H1 (cell line): ENCODE results near the gene ITGB8. TPM values are rescaled to one million over a fixed set of nuclear protein-coding genes. Genes with fewer than 3 reads are reported as not detected.

Experiments
- CTCF ChIA-PET: fragments of 300-600 bp; sonication (Branson Sonifier 250); formaldehyde crosslinking; loops from one replicate; lab custom pipeline; 2021; ENCODE audit not compliant: partially characterized antibody; lab: Charles Lee
- POLR2A ChIA-PET: fragments of 300-600 bp; sonication (Branson Sonifier 250); formaldehyde crosslinking; loops from one replicate; lab custom pipeline; 2021; ENCODE audit warnings: inconsistent platforms; ENCODE audit not compliant: partially characterized antibody; lab: Charles Lee
- DNase-seq, 2 experiments: peaks; one replicate each; pipeline versions ENCODE4 v3.0.0 to v3.0.0-alpha.2; 2010 to 2022; ENCODE audit warnings: low spot score in 2 of 2, low read depth in 1 of 2, mixed read lengths in 1 of 2
- FAIRE-seq: peaks from 2 replicates; lab custom pipeline; 2011; peaks lifted over from hg19 to GRCh38; lab: Jason Lieb, UNC
- H2AFZ ChIP-seq: 2 replicates; pipeline ENCODE4 v1.8.1; 2012; ENCODE audit warnings: low read length, inconsistent platforms
- H2AK5ac ChIP-seq: 2 replicates; pipeline ENCODE4 v1.6.1; 2013; ENCODE audit warnings: low read depth, low read length
- H2BK120ac ChIP-seq: replicated peaks from 2 replicates; pipeline ENCODE3; 2013; ENCODE audit warnings: low read depth, low read length, inconsistent platforms
- H2BK12ac ChIP-seq: 2 replicates; pipeline ENCODE4 v1.6.1; 2013; ENCODE audit warnings: low read depth, low read length
- H2BK15ac ChIP-seq: 2 replicates; pipeline ENCODE4 v1.6.1; 2013; ENCODE audit warnings: low read length
- H2BK20ac ChIP-seq: 2 replicates; pipeline ENCODE4 v1.6.1; 2013; ENCODE audit warnings: low read length
- H2BK5ac ChIP-seq: 2 replicates; pipeline ENCODE4 v1.6.1; 2013; ENCODE audit warnings: low read depth, low read length
- H3K14ac ChIP-seq: 2 replicates; pipeline ENCODE4 v1.6.1; 2013; ENCODE audit warnings: inconsistent platforms; ENCODE audit not compliant: insufficient read length
- H3K18ac ChIP-seq: 2 replicates; pipeline ENCODE4 v1.6.1; 2013; ENCODE audit warnings: low read length; ENCODE audit errors: extremely low read depth
- H3K23ac ChIP-seq: 2 replicates; pipeline ENCODE4 v1.6.1; 2013; ENCODE audit warnings: inconsistent platforms; ENCODE audit not compliant: insufficient read length
- H3K23me2 ChIP-seq: 2 replicates; pipeline ENCODE4 v1.6.1; 2013; ENCODE audit warnings: low read depth, low read length
- H3K27ac ChIP-seq: 2 replicates; pipeline ENCODE4 v1.6.1; 2011; ENCODE audit warnings: low read depth, low read length, inconsistent platforms
- H3K27me3 ChIP-seq, 4 experiments: replicated peaks in 1 of 4; 1 replicate in 1 of 4; 2 replicates in 3 of 4; pipeline versions ENCODE4 v1.6.1 to v1.8.1; 2011 to 2013; ENCODE audit warnings: low read length in 3 of 4, mild to moderate bottlenecking in 3 of 4, inconsistent platforms in 2 of 4, mixed read lengths in 2 of 4, moderate library complexity in 1 of 4; ENCODE audit not compliant: control insufficient read depth in 3 of 4, insufficient read depth in 3 of 4; ENCODE audit errors: extremely low read depth in 1 of 4
- H3K36me3 ChIP-seq, 4 experiments: 2 replicates each; pipeline versions ENCODE4 v1.6.1 to v1.8.1; 2011 to 2013; ENCODE audit warnings: mild to moderate bottlenecking in 4 of 4, low read length in 3 of 4, moderate library complexity in 2 of 4, control low read depth in 1 of 4, inconsistent platforms in 1 of 4; ENCODE audit not compliant: insufficient read depth in 4 of 4, control insufficient read depth in 2 of 4
- H3K4ac ChIP-seq: replicated peaks from 2 replicates; pipeline ENCODE3; 2013; ENCODE audit warnings: low read length, low read depth, mixed read lengths, inconsistent platforms; ENCODE audit not compliant: insufficient read length
- H3K4me1 ChIP-seq, 4 experiments: replicated peaks in 1 of 4; 1 replicate in 1 of 4; 2 replicates in 3 of 4; pipeline versions ENCODE4 v1.6.1 to v1.8.1; 2011 to 2013; ENCODE audit warnings: low read length in 3 of 4, inconsistent platforms in 2 of 4, mixed read lengths in 1 of 4; ENCODE audit not compliant: insufficient read depth in 4 of 4, control insufficient read depth in 3 of 4
- H3K4me2 ChIP-seq, 2 experiments: 2 replicates each; pipeline versions ENCODE4 v1.6.1 to v1.8.1; 2011 to 2013; ENCODE audit warnings: low read depth in 2 of 2, low read length in 2 of 2, control low read depth in 1 of 2, inconsistent platforms in 1 of 2, mild to moderate bottlenecking in 1 of 2; ENCODE audit not compliant: insufficient read depth in 1 of 2
- H3K4me3 ChIP-seq, 4 experiments: fragments of 200-600, 300-600 bp in 1 of 4; sonication (generic), shearing (Covaris generic), sonication (Bioruptor Twin) in 1 of 4; 2 replicates each; pipeline versions ENCODE4 v1.5.1 to v1.8.1; 2011 to 2016; ENCODE audit warnings: low read length in 4 of 4, low read depth in 3 of 4, control low read depth in 2 of 4, inconsistent platforms in 2 of 4, mild to moderate bottlenecking in 2 of 4, mixed read lengths in 1 of 4, moderate library complexity in 1 of 4; ENCODE audit not compliant: insufficient read depth in 2 of 4; ENCODE audit errors: extremely low read depth in 1 of 4
- H3K56ac ChIP-seq: replicated peaks from 2 replicates; pipeline ENCODE3; 2013; ENCODE audit warnings: low read depth, mild to moderate bottlenecking, mixed read lengths, low read length, inconsistent platforms; ENCODE audit not compliant: insufficient read length
- H3K79me1 ChIP-seq: 2 replicates; pipeline ENCODE4 v1.6.1; 2013; ENCODE audit warnings: low read depth, low read length, control low read depth
- H3K79me2 ChIP-seq, 2 experiments: 2 replicates each; pipeline versions ENCODE4 v1.6.1 to v1.8.1; 2012 to 2013; ENCODE audit warnings: low read length in 2 of 2, mild to moderate bottlenecking in 2 of 2, inconsistent platforms in 1 of 2; ENCODE audit not compliant: insufficient read depth in 2 of 2, control insufficient read depth in 1 of 2
- H3K9ac ChIP-seq, 4 experiments: replicated peaks in 1 of 4; 1 replicate in 1 of 4; 2 replicates in 3 of 4; pipeline versions ENCODE4 v1.6.1 to v1.8.1; 2011 to 2013; ENCODE audit warnings: low read depth in 3 of 4, low read length in 3 of 4, control low read depth in 2 of 4, mild to moderate bottlenecking in 2 of 4, moderate library complexity in 2 of 4, inconsistent platforms in 1 of 4; ENCODE audit errors: extremely low read depth in 1 of 4
- H3K9me3 ChIP-seq, 2 experiments: 2 replicates each; pipeline versions ENCODE4 v1.6.1 to v1.8.1; 2012 to 2013; ENCODE audit warnings: mild to moderate bottlenecking in 2 of 2, moderate library complexity in 2 of 2, control low read depth in 1 of 2, inconsistent platforms in 1 of 2, low read depth in 1 of 2, low read length in 1 of 2, mixed read lengths in 1 of 2; ENCODE audit not compliant: insufficient read depth in 2 of 2
- H4K20me1 ChIP-seq, 2 experiments: replicated peaks in 1 of 2; 2 replicates each; pipeline versions ENCODE3 to v1.8.1; 2011 to 2013; ENCODE audit warnings: inconsistent platforms in 2 of 2, low read length in 2 of 2, mild to moderate bottlenecking in 1 of 2; ENCODE audit not compliant: insufficient read depth in 2 of 2, control insufficient read depth in 1 of 2
- H4K5ac ChIP-seq: 2 replicates; pipeline ENCODE4 v1.6.1; 2013; ENCODE audit warnings: low read length, low read depth, mixed read lengths, inconsistent platforms; ENCODE audit not compliant: insufficient read length
- H4K8ac ChIP-seq: 2 replicates; pipeline ENCODE4 v1.8.0; 2013; ENCODE audit warnings: mild to moderate bottlenecking, moderate library complexity, low read length, inconsistent platforms; ENCODE audit not compliant: insufficient read depth; ENCODE audit errors: extremely low read depth
- H4K91ac ChIP-seq: replicated peaks from 2 replicates; pipeline ENCODE3; 2013; ENCODE audit warnings: low read length, mixed read lengths, inconsistent platforms; ENCODE audit not compliant: insufficient read length
- BRCA1 ChIP-seq: IDR thresholded peaks from 2 replicates; pipeline ENCODE4 v1.6.1; 2012; ENCODE audit warnings: low read depth, low read length, improper control_type of control experiment
- CEBPB ChIP-seq: IDR thresholded peaks from 2 replicates; pipeline ENCODE4 v1.6.1; 2012; ENCODE audit warnings: low read depth, low read length
- JUND ChIP-seq: IDR thresholded peaks from 2 replicates; pipeline ENCODE4 v1.6.1; 2011; ENCODE audit warnings: mild to moderate bottlenecking, improper control_type of control experiment, low read length
- polyA plus RNA-seq, 7 experiments: library from polyadenylated mRNA; depleted of rRNA in 3 of 7; stranded (reverse) in 5 of 7; unstranded in 2 of 7; fragments of >200 nt in 5 of 7; fragments of 200-250 nt in 2 of 7; gene quantifications; 1 replicate in 5 of 7; 2 replicates in 1 of 7; 4 replicates in 1 of 7; pipeline versions ENCODE4 v1.2.1 to v1.2.3, GENCODE V29; 2011 to 2013; ENCODE audit warnings: missing spikeins in 2 of 7, mixed read lengths in 2 of 7
- total RNA-seq: library from RNA; stranded (reverse); fragmentation: NEBNext Ultra II Directional; extraction: Animal tissue kit (Norgen Biotek cat#: 25700); gene quantifications from 2 replicates; pipeline ENCODE4 v1.2.1, GENCODE V29; 2021

ITGB8 gene
- total and polyA plus RNA-seq, 2 of the 8 experiments (the other 6 are each of a cell fraction or from before 2014, with no cell fraction given), result 1.2 to 3.6 TPM

DNA sequence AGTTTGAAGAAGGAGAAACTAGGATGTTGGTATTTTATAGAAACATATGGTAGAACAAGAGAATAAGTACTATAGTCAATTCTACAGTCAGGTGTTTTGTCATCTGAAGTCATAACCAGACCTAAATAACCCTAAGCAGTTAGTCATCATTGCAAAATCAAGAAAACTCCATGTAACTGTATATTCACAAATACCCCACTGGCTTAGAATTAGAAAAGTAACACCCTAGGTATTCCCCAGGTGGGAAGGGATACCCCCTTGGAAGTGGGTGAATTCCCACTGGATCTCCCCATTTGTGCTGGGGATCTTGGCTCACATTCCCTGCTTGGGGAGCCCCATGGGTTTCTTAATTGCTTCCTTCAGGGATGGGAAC is 45.9 kb upstream of the ITGB8 start:
- Histone ChIP-seq H3K9me3 (no peaks in the 10 kb centered on the region), H4K5ac (no peak overlapping the region), H2BK20ac (no peak overlapping the region), H3K4me3 (no peak overlapping the region), H3K79me1 (no peaks in the 10 kb centered on the region), H3K56ac (no peak overlapping the region), H3K27me3 (no peaks in the 10 kb centered on the region), H3K27ac (no peak overlapping the region), H2BK15ac (no peak overlapping the region), H2AFZ (no peak overlapping the region), H2BK5ac (no peak overlapping the region), H3K36me3 (no peaks in the 10 kb centered on the region), H3K4ac (no peak overlapping the region), H4K8ac (no peak overlapping the region), H4K91ac (no peak overlapping the region), H3K23ac (no peak overlapping the region), H3K4me1 (no peaks in the 10 kb centered on the region), H3K14ac (no peak overlapping the region), H3K9ac (no peak overlapping the region), H2BK120ac (no peak overlapping the region), H2AK5ac (no peak overlapping the region), H3K18ac (no peak overlapping the region), H4K20me1 (no peaks in the 10 kb centered on the region), H3K23me2 (no peaks in the 10 kb centered on the region), H3K79me2 (no peaks in the 10 kb centered on the region), H3K4me2 (no peak overlapping the region), H2BK12ac (no peak overlapping the region)
- ChIA-PET CTCF (no interaction called here), POLR2A (no interaction called here)
- DNase-seq (no peak), FAIRE-seq (no peak)
- TF ChIP-seq CEBPB (no peak), BRCA1 (no peak), JUND (no peak)
